LNCaP clone FGC (cell line): ENCODE data around the gene CA10.

Experiments
- DNase-seq: peaks from one replicate; pipeline ENCODE4 v3.0.0-alpha.2; 2011; ENCODE audit warnings: low read depth
- H3K4me3 ChIP-seq: 2 replicates; pipeline ENCODE4 v1.5.1; 2011; ENCODE audit warnings: mild to moderate bottlenecking, low read depth, low read length, control low read depth
- TF ChIP-seq, protein P1 (sequence below): IDR thresholded peaks from 2 replicates; pipeline ENCODE4 v1.5.1; 2012; ENCODE audit warnings: mild to moderate bottlenecking; ENCODE audit not compliant: control insufficient read depth, insufficient read depth; ENCODE audit errors: extremely low read depth

The CA10 gene

DNA sequence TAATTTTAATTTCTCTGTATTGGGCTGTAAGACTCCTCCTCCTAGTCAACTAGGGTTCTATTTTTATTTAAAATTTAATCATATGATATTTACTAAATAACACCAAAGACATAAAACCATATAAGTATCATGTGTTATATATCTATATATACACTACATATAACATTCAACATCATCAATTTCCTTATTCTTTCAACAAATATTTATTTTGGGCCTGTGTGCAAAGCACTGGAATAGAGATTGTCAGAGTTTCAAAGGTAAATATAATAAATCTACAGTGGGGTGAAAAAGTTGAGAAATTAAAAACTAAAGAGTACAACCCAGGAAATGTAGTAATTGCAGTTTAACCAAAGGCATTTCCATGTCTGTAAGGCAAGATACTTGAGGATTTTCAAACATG lies 364.0 kb downstream of the CA10 start:
- TF ChIP-seq, protein P1, sequence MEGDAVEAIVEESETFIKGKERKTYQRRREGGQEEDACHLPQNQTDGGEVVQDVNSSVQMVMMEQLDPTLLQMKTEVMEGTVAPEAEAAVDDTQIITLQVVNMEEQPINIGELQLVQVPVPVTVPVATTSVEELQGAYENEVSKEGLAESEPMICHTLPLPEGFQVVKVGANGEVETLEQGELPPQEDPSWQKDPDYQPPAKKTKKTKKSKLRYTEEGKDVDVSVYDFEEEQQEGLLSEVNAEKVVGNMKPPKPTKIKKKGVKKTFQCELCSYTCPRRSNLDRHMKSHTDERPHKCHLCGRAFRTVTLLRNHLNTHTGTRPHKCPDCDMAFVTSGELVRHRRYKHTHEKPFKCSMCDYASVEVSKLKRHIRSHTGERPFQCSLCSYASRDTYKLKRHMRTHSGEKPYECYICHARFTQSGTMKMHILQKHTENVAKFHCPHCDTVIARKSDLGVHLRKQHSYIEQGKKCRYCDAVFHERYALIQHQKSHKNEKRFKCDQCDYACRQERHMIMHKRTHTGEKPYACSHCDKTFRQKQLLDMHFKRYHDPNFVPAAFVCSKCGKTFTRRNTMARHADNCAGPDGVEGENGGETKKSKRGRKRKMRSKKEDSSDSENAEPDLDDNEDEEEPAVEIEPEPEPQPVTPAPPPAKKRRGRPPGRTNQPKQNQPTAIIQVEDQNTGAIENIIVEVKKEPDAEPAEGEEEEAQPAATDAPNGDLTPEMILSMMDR = no peak
- no peak overlapping the region for H3K4me3 ChIP-seq
- peak; percentile 4 for DNase-seq

DNA sequence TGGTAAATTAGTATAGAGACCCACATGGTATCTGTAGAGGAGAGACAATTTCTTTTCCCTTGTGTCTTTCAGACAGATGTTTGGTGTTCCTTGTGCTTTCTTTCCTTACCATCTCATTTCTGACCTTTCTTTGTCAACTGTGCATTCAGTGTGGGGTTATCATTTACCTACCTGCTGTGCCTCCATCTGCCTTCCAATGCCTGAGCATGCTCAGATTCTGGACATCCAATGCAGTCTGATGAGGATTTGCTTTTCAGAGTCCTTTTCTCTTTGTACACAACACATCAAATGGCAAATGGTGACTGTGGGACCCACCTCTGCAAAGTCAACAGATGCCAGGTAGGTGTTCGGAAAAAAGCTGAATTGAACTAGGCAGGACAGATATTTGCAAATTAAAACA lies 364.8 kb downstream of the CA10 start:
- H3K4me3 ChIP-seq = no peak overlapping the region
- TF ChIP-seq, protein P1 = no peak; the same call in 1 of the 2 replicates
- DNase-seq = no peak

DNA sequence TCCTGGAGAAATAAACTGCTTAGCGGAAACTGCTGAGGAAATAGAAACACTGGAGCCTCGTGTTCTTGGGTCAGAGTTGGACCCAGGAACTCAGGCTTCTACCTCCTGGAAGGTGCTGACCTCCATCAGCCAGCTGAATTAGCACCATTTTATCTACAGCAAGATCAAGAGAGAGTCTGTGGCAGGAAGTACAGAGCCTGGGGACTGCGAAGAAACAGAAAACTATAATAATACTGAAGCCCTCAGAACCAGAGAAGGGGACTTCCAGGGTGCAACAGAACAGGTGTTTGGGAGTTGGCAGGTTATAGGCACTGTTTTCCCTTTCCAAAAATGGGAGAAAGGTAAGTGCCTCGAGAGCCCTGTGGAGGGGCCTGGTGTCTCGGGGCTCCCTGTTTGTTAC lies 379.7 kb downstream of the CA10 start:
- H3K4me3 ChIP-seq = no peak overlapping the region
- no peak for DNase-seq
- TF ChIP-seq, protein P1 = no peak

DNA sequence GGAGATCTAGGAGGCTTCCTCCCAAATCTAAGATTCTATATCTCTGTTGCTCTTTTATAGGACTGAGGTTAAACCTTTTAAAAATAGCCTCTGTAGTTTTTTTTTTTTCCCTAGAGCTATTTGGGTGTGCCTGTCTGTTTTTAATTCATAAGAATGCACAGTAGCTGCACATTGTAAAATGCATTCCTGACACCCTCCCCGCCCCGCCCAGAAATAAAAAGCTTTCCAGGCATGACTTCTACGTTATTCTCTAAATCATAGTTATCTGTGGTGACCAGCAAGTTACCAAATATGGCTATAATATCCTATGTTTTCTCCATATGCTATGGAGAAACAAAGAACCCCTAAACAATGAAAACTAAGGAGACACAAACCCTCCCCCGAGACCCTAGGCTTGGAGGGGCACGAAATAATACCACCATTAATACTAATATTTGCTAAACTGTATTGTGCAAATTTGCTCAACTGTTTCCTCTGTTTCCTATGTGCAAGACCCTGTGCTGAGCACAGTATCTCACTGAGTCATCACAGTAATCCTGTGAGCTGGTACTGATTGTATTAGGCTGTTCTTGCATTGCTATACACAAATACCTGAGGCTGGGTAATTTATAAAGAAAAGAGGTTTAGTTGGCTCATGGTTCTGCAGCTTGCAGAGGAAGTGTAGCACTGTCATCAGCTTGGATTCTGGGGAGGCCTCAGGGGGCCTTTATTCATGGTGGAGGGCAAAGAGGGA lies 388.3 kb downstream of the CA10 start:
- DNase-seq = no peak
- no peak overlapping the region for H3K4me3 ChIP-seq
- TF ChIP-seq, protein P1 = no peak

DNA sequence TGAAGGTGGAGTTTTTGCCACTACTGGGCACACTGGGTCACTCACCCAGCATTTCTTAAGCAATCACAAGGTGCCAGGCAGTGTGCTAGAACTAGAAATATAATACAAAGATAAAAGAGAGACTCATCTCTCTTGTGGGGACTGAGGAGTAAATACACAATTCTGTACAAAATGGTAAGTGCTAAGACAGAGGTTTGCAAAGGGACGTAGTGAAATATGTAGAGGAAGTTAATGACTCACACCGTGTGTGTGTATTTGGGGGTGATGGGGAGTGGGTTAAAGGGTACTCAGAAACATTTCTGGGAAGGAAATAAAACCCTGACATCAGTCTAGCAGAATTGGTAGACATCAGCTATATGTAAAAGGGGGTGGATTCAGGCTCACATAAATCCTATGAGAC lies 389.3 kb downstream of the CA10 start:
- H3K4me3 ChIP-seq = no peak overlapping the region
- DNase-seq = no peak
- TF ChIP-seq, protein P1 = no peak

DNA sequence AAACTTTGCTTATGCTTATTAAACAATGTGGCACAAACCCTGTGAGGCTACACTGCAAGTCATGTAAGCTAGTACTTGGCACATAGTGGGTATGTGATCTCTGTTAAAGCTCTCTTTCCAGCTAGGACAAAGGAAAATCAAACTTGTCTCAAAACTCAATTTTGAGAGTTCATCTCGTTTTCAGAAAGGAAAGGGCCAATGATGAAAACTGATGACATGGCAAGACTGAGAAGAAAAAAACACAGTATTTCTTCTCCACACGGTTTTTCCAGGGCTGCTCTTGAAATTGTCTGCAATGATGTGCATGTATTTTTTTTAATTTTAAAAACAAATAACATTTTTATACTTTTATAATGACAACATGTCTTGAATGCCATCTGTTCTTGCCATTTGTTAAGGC lies 389.8 kb downstream of the CA10 start:
- TF ChIP-seq, protein P1 = no peak
- DNase-seq = no peak
- H3K4me3 ChIP-seq = no peak overlapping the region

DNA sequence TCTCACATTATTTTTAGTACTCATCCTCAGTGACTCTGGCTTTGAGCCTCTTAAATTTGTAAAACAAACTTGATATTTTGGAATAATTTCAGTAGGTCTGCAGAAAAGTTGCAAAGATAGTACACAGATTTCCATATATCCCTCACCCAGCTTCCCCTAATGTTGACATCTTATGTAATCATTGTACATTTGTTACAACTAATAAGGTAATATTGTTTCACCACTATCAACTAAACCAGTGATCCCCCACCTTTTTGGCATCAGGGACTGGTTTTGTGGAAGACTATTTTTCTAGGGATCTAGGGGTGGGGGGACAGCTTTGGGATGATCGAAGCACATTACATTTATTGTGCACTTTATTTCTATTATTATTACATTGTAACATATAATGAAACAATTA lies 391.2 kb downstream of the CA10 start:
- TF ChIP-seq, protein P1 = no peak
- DNase-seq = no peak
- no peak overlapping the region for H3K4me3 ChIP-seq
